Large intestine (tissue), 3 donors: ENCODE results near the gene CEP20. TPM values are rescaled to one million over a fixed set of nuclear protein-coding genes. Genes with fewer than 3 reads are reported as not detected.

ENCODE experiments used
- DNase-seq, 2 donors: peaks; one replicate each; pipeline versions ENCODE4 v3.0.0 to v3.0.0-alpha.2; 2013
- H3K27ac ChIP-seq: one replicate; pipeline ENCODE4 v1.5.1; 2013; ENCODE audit warnings: low read length
- H3K27me3 ChIP-seq: 2 replicates; pipeline ENCODE4 v1.6.1; 2013; ENCODE audit warnings: low read length; ENCODE audit not compliant: control insufficient read depth, insufficient read depth
- H3K36me3 ChIP-seq: 2 replicates; pipeline ENCODE4 v1.6.1; 2013; ENCODE audit warnings: low read length; ENCODE audit not compliant: control insufficient read depth, insufficient read depth
- H3K4me1 ChIP-seq: one replicate; pipeline ENCODE4 v1.6.1; 2013; ENCODE audit warnings: low read length; ENCODE audit not compliant: control insufficient read depth, insufficient read depth
- H3K4me3 ChIP-seq: one replicate; pipeline ENCODE4 v1.5.1; 2013; ENCODE audit warnings: low read length
- H3K9me3 ChIP-seq: one replicate; pipeline ENCODE4 v1.6.1; 2013; ENCODE audit warnings: mild to moderate bottlenecking, low read depth, low read length, moderate library complexity; ENCODE audit not compliant: control insufficient read depth
- WGBS: methylation state at CpG from one replicate; pipeline ENCODE4 v1.1.5; 2013; ENCODE audit warnings: low lambda C conversion rate; ENCODE audit not compliant: insufficient coverage; 5-methylcytosine and 5-hydroxymethylcytosine counted together
- polyA plus RNA-seq: library from polyadenylated mRNA; unstranded; fragments of 120-200 nt; gene quantifications from one replicate; pipeline ENCODE4 v1.2.1, GENCODE V29; 2013

The CEP20 gene
- polyA plus RNA-seq, 1 donor = 26.7 TPM

DNA sequence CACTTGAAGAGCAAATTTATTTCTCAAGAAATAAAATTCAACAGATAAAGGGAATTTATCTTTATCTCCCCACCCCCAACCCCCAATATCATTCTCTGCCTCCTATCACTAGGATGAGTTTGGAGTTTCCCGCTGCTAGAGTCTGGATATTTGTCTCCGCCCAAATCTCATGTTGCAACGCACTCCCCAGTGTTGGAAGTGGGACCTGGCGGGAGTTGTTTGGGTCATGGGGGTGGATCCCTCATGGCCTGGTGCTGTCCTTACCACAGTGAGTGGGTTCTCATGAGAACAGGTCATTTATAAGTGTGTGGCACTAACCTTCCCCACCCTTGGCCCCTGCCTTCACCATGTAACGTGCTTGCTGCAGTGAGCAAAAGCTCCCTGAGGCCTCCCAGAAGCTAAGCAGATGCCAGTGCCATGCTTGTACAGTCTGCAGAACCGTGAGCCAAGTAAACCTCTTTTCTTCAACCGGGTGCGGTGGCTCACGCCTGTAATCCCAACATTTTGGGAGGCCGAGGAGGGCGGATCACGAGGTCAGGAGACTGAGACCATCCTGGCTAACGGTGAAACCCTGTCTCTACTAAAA lies 6.5 kb downstream of the CEP20 start:
- H3K4me1 ChIP-seq = no peaks in the 10 kb centered on the region
- H3K9me3 ChIP-seq = no peaks in the 10 kb centered on the region
- no peaks in the 10 kb centered on the region for H3K27me3 ChIP-seq
- H3K27ac ChIP-seq = no peak overlapping the region
- no CpG with 5 or more reads among the region's 13 CpGs for WGBS
- H3K36me3 ChIP-seq = peaks cover 29% of the 10 kb centered on the region
- DNase-seq = no peak
- H3K4me3 ChIP-seq = no peak overlapping the region

GRCh38 chr16:15880434-15881308 lies 7.7 kb downstream of the CEP20 start:
- no CpG with 5 or more reads among the region's 5 CpGs for WGBS
- no peaks in the 10 kb centered on the region for H3K4me1 ChIP-seq
- H3K4me3 ChIP-seq = no peak overlapping the region
- H3K27ac ChIP-seq = no peak overlapping the region
- DNase-seq = no peak
- no peaks in the 10 kb centered on the region for H3K9me3 ChIP-seq
- no peaks in the 10 kb centered on the region for H3K27me3 ChIP-seq
- peaks cover 32% of the 10 kb centered on the region for H3K36me3 ChIP-seq

DNA sequence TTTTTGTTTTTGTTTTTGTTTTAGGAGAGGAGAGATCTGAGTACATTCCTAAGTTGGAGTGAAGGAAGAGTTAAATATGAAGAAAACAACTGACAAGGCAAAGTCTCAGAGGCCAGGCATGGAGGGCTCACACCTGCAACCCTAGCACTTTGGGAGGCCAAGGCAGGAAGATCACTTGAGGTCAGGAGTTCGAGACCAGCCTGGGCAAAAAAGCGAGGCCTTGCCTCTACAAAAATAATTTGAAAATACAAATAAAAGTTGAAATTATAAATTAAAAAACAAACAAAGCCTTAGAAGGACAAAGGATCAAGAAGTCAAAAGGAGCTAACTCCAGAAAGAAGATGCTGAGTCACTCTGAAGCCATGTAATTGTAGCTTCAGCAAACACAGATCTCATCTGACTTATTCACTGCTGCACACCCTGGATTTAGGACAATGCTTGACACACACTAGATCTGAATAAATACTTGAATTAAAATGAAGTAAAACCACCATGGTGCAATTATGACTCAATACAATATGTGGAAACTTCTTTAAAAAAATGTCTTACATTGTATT lies 9.1 kb downstream of the CEP20 start:
- Histone ChIP-seq H3K27ac (no peak overlapping the region), H3K9me3 (no peaks in the 10 kb centered on the region), H3K4me3 (no peak overlapping the region), H3K27me3 (no peaks in the 10 kb centered on the region), H3K4me1 (no peaks in the 10 kb centered on the region), H3K36me3 (peaks cover 36% of the 10 kb centered on the region)
- DNase-seq = no peak
- 100% methylated on average over 2 of the region's 2 CpGs for WGBS

DNA sequence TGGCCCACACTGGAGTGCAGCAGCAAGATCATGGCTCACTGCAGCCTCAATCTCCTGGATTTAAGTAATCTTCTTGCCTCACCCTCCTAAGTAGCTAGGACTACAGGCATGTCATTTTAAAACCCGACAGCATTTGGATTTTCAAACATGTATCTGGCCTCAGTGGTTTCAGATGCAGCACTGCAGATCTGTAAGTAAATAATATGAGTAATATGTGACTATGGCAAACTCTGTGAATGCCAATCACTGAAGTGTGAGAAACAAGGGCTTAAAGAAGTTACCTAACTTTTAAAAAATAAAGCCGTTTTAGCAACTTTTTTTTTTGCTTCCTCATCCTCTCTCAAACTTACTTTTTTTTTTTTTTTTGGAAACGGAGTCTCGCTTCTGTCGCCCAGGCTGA lies 11.9 kb downstream of the CEP20 start:
- peaks cover 30% of the 10 kb centered on the region for H3K36me3 ChIP-seq
- no peak overlapping the region for H3K27ac ChIP-seq
- no peaks in the 10 kb centered on the region for H3K27me3 ChIP-seq
- no peaks in the 10 kb centered on the region for H3K9me3 ChIP-seq
- DNase-seq = no peak
- H3K4me3 ChIP-seq = no peak overlapping the region
- H3K4me1 ChIP-seq = no peaks in the 10 kb centered on the region
- 100% methylated on average over 1 of the region's 5 CpGs for WGBS

DNA sequence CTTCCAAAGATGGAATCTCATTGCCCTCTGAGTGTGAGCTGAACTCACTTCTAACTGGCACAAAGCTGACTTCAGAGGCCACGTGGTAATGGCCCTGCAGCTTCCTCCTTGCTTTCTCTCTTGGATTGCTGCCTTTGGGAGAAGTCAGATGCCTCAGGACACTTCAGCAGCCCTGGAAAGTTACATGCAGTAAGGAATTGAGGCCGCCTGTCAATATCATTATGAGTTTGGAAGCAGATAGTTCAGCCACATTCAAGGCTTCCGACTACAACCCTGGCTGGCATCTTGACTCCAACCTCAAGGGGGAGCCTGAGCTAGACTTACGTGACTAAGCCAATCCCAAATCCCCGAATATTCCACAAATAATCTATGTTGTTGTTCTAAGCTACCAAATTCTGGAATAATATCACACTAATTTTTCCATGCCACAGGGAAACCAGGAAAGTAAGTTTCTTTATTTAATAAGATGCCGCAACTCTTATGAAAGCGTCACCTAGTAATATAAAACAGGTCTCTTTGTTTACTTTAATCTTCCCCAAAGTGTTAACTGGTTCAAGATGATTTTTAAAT lies 13.6 kb downstream of the CEP20 start:
- Histone ChIP-seq H3K36me3 (peaks cover 37% of the 10 kb centered on the region), H3K4me1 (no peaks in the 10 kb centered on the region), H3K4me3 (no peak overlapping the region), H3K27me3 (no peaks in the 10 kb centered on the region), H3K9me3 (no peaks in the 10 kb centered on the region), H3K27ac (no peak overlapping the region)
- no CpG with 5 or more reads among the region's 7 CpGs for WGBS
- peak in 1 of 2 donors; percentile 36 for DNase-seq

GRCh38 chr16:15873737-15874136 lies 14.7 kb downstream of the CEP20 start:
- no peak for DNase-seq

DNA sequence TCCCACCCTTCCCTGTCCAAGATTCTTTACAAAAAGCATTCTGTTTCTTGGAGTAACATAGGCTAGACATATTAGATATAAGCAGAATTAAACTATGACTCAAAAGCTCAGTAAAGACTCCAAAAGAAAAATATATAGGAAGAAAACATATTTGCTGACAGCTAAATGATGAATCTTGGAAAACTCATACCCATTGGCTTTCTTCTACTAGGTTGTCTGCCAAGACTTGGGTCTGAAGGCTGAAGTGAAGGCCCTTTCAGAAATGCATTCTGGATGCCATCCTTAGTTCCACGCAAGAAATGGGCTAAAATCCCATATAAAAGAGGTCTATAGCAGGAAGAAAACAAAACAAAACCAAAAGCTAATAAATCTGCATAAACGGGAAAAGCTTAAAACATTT lies 15.1 kb downstream of the CEP20 start:
- H3K36me3 ChIP-seq = peaks cover 33% of the 10 kb centered on the region
- DNase-seq = no peak
- no peaks in the 10 kb centered on the region for H3K4me1 ChIP-seq
- H3K9me3 ChIP-seq = no peaks in the 10 kb centered on the region
- H3K4me3 ChIP-seq = no peak overlapping the region
- H3K27ac ChIP-seq = no peak overlapping the region
- WGBS = 100% methylated on average over 2 of the region's 2 CpGs
- H3K27me3 ChIP-seq = no peaks in the 10 kb centered on the region

More at GRCh38 chr16:15873737-15874136, 14.7 kb downstream of the CEP20 start:
- Histone ChIP-seq H3K27me3 (no peaks in the 10 kb centered on the region), H3K27ac (no peak overlapping the region), H3K4me3 (no peak overlapping the region), H3K9me3 (no peaks in the 10 kb centered on the region), H3K4me1 (no peaks in the 10 kb centered on the region), H3K36me3 (peaks cover 35% of the 10 kb centered on the region)
- no CpG with 5 or more reads among the region's 1 CpG for WGBS

DNA sequence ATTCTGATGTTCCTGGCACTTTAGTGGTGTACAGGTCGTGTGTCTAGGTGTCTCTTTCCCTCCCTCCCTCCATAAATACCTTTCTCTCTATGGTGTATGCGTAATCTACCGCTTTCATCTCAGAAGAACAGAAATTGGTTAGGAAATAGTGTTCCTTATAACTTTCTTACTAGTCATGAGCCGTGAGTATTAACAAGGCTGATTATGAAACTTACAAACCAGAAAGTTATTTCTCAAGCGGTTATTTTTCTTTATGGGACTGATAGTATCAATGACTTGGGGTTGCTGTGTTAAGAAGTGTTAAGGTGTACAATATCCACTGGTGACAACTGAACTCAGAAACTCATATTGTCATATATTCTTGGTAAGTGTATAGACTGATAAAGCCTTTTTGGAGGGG lies 18.4 kb downstream of the CEP20 start:
- WGBS = 96% methylated on average over 4 of the region's 5 CpGs
- no peak overlapping the region for H3K27ac ChIP-seq

GRCh38 chr16:15866451-15866850 lies 22.0 kb downstream of the CEP20 start:
- no peak for DNase-seq
- no peaks in the 10 kb centered on the region for H3K27me3 ChIP-seq
- H3K4me3 ChIP-seq = no peak overlapping the region
- no peaks in the 10 kb centered on the region for H3K9me3 ChIP-seq
- no peak overlapping the region for H3K27ac ChIP-seq
- H3K4me1 ChIP-seq = no peaks in the 10 kb centered on the region
- no CpG with 5 or more reads among the region's 5 CpGs for WGBS
- peaks cover 27% of the 10 kb centered on the region for H3K36me3 ChIP-seq

More for the DNA sequence above, 18.4 kb downstream of the CEP20 start:
- H3K36me3 ChIP-seq = peaks cover 38% of the 10 kb centered on the region
- no peak for DNase-seq
- no peaks in the 10 kb centered on the region for H3K9me3 ChIP-seq
- H3K4me1 ChIP-seq = no peaks in the 10 kb centered on the region
- no peak overlapping the region for H3K4me3 ChIP-seq
- no peaks in the 10 kb centered on the region for H3K27me3 ChIP-seq

DNA sequence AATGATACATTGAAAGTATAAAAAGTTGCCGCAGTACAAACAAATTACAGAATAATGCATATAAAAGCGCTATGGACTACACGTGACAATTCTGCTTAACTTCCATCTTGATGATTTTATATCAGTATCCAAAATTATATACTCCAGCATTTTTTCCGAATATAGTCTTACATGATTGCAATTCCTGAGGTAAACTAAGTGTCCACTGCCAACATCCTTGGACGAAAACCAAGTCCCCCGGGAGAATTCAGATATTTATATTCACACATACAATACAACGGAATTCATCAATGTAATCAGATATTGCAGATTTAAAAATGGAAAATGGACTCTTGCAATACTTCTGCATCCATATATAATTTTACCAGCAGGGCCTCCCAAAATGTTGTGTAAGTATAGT lies 22.7 kb downstream of the CEP20 start:
- Histone ChIP-seq H3K27me3 (no peaks in the 10 kb centered on the region), H3K4me3 (no peak overlapping the region), H3K27ac (no peak overlapping the region), H3K4me1 (no peaks in the 10 kb centered on the region), H3K36me3 (peaks cover 25% of the 10 kb centered on the region), H3K9me3 (no peaks in the 10 kb centered on the region)
- no CpG with 5 or more reads among the region's 7 CpGs for WGBS
- DNase-seq = no peak
